Dendritic cell treated with granulocyte-macrophage colony-stimulating factor and Interleukin-4, amounts not matched to agents 40 ng/mL and 50 ng/mL, for 4 days (primary cell): ENCODE results near the gene IFIT1.
"Not testable (repeated sequence)": the region's sequence is repeated elsewhere in the genome, so short reads cannot be mapped to it uniquely, and the experiment has no call there.

Experiments
- H3K27ac Mint-ChIP-seq: one replicate; pipeline ENCODE4 v1.8.0; 2022; ENCODE audit warnings: mild to moderate bottlenecking, mixed read lengths
- H3K27me3 Mint-ChIP-seq: one replicate; pipeline ENCODE4 v1.8.0; 2022; ENCODE audit warnings: mild to moderate bottlenecking, mixed read lengths
- H3K36me3 Mint-ChIP-seq: one replicate; pipeline ENCODE4 v1.8.0; 2022; ENCODE audit warnings: low read depth, mixed read lengths
- H3K4me1 Mint-ChIP-seq: one replicate; pipeline ENCODE4 v1.8.0; 2022; ENCODE audit warnings: low read depth, mixed read lengths
- H3K4me3 Mint-ChIP-seq: one replicate; pipeline ENCODE4 v1.8.0; 2022; ENCODE audit warnings: mild to moderate bottlenecking, moderate library complexity, mixed read lengths
- H3K9me3 Mint-ChIP-seq: one replicate; pipeline ENCODE4 v1.8.0; 2022; ENCODE audit warnings: mixed read lengths
- intact Hi-C: fragments of 100-400 bp; cut with micrococcal nuclease; formaldehyde crosslinking; loops from one replicate; pipeline ENCODE4 v1.15.0; 2022

Gene IFIT1

DNA sequence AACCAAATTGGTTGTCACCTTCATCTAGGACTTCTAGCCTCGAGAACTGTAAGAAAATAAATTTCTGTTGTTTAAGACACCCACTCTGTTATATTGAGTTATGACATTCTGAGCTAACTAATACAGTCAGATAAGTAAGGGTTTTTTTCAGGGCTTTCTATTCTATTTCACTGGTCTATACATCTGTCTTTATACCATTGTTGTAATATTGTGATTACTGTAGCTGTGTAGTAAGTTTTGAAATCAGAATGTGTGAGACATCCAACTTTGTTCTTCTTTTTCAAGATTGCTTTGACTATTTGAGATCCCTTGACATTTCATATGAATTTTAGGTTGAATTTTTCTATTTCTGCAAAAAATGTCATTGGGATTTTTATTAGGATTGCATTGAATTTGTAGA is 7.5 kb downstream of the IFIT1 start:
- Mint-ChIP-seq H3K4me1 (peaks cover 12% of the 10 kb centered on the region), H3K36me3 (no peaks in the 10 kb centered on the region), H3K9me3 (no peaks in the 10 kb centered on the region), H3K4me3 (no peak overlapping the region), H3K27ac (no peak overlapping the region), H3K27me3 (no peaks in the 10 kb centered on the region)
- intact Hi-C loops = no loop called here

DNA sequence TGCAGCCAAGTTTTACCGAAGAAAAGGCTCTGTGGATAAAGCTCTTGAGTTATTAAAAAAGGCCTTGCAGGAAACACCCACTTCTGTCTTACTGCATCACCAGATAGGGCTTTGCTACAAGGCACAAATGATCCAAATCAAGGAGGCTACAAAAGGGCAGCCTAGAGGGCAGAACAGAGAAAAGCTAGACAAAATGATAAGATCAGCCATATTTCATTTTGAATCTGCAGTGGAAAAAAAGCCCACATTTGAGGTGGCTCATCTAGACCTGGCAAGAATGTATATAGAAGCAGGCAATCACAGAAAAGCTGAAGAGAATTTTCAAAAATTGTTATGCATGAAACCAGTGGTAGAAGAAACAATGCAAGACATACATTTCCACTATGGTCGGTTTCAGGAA is 10.6 kb downstream of the IFIT1 start:
- intact Hi-C loops = no loop called here
- no peaks in the 10 kb centered on the region for H3K9me3 Mint-ChIP-seq
- no peaks in the 10 kb centered on the region for H3K36me3 Mint-ChIP-seq
- H3K4me3 Mint-ChIP-seq = no peak overlapping the region
- H3K4me1 Mint-ChIP-seq = peaks cover 4% of the 10 kb centered on the region
- H3K27ac Mint-ChIP-seq = no peak overlapping the region
- H3K27me3 Mint-ChIP-seq = no peaks in the 10 kb centered on the region

DNA sequence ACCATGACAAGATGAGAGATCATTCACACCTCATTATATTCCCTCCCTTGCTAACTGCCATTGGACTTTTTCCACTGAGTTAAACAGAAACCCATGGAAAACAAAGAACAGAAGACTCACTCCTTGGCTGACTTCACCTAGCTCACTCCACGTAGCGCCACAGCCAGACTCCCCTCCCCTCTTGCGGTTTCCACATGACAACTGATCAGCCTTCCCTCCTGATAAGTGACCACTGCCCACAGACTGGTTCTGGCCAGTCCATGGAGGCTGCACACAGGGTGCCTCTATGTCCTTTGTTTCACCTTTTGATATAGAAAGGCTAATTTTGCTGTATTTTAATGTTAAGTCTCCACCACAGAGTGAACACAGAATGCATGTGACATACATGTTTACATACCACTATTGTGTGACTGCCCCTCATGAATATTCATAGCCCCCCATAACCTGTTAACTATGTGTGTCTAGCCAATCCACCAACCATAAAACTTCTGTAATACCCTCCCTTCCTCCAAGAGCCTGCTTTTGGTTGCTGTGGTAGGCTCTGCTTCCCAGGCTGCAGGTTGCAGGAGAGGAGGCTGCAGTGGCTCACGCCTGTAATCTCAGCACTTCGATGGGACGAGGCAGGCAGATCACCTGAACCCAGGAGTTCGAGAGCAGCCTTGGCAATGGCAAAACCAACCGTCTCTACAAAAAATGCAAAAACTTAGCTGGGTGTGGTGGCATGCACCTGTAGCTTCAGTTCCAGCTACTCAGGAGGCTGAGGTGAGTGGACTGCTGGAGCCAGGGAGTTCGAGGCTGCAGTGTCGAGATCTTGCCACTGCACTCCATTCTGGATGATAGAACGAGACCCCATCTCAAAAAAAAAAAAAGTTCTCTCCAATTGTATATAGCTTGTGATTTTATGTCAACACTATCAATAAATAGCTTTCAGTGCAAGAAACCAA is 12.0 kb downstream of the IFIT1 start:
- Mint-ChIP-seq H3K27me3 (no peaks in the 10 kb centered on the region), H3K4me3 (no peak overlapping the region), H3K27ac (no peak overlapping the region), H3K9me3 (no peaks in the 10 kb centered on the region), H3K4me1 (no peaks in the 10 kb centered on the region), H3K36me3 (no peaks in the 10 kb centered on the region)
- intact Hi-C loops = no loop called here

DNA sequence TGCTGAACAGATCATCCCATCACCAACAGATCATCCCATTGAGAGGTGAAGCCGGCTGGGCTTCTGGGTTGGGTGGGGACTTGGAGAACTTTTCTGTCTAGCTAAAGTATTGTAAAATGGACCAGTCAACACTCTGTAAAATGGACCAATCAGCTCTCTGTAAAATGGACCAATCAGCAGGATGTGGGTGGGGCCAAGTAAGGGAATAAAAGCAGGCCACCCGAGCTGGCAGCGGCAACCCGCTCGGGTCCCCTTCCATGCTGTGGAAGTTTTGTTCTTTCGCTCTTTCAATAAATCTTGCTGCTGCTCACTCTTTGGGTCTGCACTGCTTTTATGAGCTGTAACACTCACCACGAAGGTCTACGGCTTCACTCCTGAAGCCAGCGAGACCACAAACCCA is 13.8 kb downstream of the IFIT1 start:
- H3K27ac Mint-ChIP-seq, H3K36me3 Mint-ChIP-seq, H3K4me3 Mint-ChIP-seq, H3K9me3 Mint-ChIP-seq, H3K4me1 Mint-ChIP-seq, H3K27me3 Mint-ChIP-seq, intact Hi-C loops: not testable (repeated sequence)

DNA sequence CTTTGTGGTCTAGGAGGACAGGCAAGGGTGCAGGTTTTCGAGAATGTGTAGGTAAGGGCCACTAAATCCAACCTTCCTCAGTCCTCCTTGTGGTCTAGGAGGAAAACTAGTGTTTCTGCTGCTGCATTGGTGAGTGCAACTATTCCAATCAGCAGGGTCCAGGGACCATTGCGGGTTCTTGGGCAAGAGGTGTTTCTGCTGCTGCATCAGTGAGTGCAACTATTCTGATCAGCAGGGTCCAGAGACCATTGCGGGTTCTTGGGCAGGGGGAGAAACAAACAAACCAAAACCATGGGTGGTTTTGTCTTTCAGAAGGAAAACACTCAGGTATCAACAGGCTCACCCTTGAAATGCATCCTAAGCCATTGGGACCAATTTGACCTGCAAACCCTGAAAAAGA is 15.4 kb downstream of the IFIT1 start:
- H3K27ac Mint-ChIP-seq, H3K9me3 Mint-ChIP-seq, H3K27me3 Mint-ChIP-seq, H3K4me1 Mint-ChIP-seq, H3K36me3 Mint-ChIP-seq, intact Hi-C loops, H3K4me3 Mint-ChIP-seq: not testable (repeated sequence)

DNA sequence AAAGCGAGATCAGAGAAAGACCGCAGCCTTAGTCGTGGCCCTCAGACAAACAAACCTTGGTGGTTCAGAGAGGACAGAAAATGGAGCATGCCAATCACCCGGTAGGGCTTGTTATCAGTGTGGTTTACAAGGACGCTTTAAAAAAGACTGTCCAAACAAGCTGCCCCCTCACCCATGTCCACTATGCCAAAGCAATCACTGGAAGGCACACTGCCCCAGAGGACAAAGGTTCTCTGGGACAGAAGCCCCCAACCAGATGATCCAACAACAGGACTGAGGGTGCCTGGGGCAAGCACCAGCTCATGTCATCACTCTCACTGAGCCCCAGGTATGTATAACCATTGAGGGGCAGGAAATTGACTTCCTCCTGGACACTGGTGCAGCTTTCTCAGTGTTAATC is 16.9 kb downstream of the IFIT1 start:
- H3K27ac Mint-ChIP-seq, H3K9me3 Mint-ChIP-seq, intact Hi-C loops, H3K27me3 Mint-ChIP-seq, H3K4me3 Mint-ChIP-seq: not testable (repeated sequence)
- Mint-ChIP-seq H3K4me1 (peaks cover 12% of the 10 kb centered on the region), H3K36me3 (peaks cover 12% of the 10 kb centered on the region)

DNA sequence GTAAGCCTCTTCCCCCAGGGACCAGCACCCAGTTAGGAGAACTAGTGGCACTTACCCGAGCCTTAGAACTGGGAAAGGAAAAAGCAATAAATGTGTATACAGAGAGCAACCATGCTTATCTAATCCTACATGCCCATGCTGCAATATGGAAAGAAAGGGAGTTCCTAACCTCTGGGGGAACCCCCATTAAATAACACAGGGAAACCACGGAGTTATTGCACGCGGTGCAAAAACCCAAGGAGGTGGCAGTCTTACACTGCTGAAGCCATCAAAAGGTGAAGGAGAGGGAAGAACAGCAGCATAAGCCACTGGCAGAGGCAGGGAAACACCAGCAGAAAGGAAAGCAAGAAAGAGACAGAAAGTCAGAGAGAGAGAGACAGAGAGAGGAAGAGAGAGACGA is 18.1 kb downstream of the IFIT1 start:
- H3K9me3 Mint-ChIP-seq, H3K4me3 Mint-ChIP-seq, H3K27me3 Mint-ChIP-seq, intact Hi-C loops: not testable (repeated sequence)
- Mint-ChIP-seq H3K36me3 (peaks cover 25% of the 10 kb centered on the region), H3K4me1 (peaks cover 18% of the 10 kb centered on the region), H3K27ac (peak overlapping the region; percentile 4)

DNA sequence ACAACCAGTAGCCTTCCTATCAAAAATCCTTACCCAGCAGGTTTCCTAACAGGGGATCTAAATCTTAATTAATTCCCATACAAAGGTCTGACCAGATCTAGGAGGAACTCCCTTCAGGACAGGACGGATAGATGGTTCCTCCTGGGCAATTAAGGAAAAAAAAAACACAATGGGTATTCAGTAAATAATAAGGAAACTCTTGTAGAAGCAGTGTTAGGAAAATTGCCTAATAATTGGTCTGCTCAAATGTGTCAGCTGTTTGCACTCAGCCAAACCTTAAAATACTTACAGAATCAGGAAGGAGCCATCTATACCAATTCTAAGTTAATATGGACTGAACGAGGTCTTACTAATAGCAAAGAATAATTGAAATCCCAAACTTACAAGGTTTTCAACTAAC is 18.7 kb downstream of the IFIT1 start:
- H3K27me3 Mint-ChIP-seq, H3K4me3 Mint-ChIP-seq, H3K27ac Mint-ChIP-seq, H3K9me3 Mint-ChIP-seq, intact Hi-C loops: not testable (repeated sequence)
- peaks cover 31% of the 10 kb centered on the region for H3K36me3 Mint-ChIP-seq
- H3K4me1 Mint-ChIP-seq = peaks cover 24% of the 10 kb centered on the region

DNA sequence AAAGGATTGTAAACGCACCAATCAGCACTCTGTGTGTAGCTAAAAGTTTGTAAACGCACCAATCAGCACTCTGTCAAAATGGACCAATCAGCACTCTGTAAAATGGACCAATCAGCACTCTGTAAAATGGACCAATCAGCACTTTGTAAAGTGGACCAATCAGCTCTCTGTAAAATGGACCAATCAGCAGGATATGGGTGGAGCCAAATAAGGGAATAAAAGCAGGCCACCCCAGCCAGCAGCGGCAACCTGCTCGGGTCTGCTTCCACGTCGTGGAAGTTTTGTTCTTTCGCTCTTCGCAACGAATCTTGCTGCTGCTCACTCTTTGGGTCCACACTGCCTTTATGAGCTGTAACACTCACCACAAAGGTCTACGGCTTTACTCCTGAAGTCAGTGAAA is 19.9 kb downstream of the IFIT1 start:
- H3K27me3 Mint-ChIP-seq, H3K9me3 Mint-ChIP-seq, H3K4me3 Mint-ChIP-seq, intact Hi-C loops, H3K27ac Mint-ChIP-seq: not testable (repeated sequence)
- H3K36me3 Mint-ChIP-seq = peaks cover 36% of the 10 kb centered on the region
- peaks cover 31% of the 10 kb centered on the region for H3K4me1 Mint-ChIP-seq

DNA sequence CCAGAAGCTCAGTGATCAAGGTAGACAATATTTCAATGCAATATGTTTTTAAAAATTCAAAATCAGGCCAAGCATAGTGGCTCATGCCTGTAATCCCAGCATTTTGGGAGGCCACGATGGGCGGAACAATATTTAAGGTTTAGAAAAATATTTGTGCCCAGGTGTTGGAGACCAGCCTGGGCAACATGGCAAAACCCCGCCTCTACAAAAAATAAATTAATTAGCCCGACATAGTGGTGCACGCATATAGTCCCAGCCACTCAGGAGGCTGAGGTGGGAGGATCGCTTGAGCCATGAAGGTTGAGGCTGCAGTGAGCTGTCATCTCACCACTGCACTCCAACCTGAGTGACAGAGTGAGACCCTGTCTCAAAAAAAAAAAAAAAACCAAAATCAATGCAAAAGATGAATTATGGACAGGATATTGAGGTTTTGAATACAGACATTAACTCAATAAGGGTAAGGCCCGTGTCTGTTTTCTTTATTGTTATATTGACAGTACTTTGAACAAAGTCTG is 21.0 kb downstream of the IFIT1 start:
- intact Hi-C loops = no loop called here
- peaks cover 41% of the 10 kb centered on the region for H3K4me1 Mint-ChIP-seq
- H3K9me3 Mint-ChIP-seq = no peaks in the 10 kb centered on the region
- no peaks in the 10 kb centered on the region for H3K27me3 Mint-ChIP-seq
- H3K36me3 Mint-ChIP-seq = peaks cover 48% of the 10 kb centered on the region
- H3K4me3 Mint-ChIP-seq = peak overlapping the region; percentile 81
- peak overlapping the region; percentile 94 for H3K27ac Mint-ChIP-seq

DNA sequence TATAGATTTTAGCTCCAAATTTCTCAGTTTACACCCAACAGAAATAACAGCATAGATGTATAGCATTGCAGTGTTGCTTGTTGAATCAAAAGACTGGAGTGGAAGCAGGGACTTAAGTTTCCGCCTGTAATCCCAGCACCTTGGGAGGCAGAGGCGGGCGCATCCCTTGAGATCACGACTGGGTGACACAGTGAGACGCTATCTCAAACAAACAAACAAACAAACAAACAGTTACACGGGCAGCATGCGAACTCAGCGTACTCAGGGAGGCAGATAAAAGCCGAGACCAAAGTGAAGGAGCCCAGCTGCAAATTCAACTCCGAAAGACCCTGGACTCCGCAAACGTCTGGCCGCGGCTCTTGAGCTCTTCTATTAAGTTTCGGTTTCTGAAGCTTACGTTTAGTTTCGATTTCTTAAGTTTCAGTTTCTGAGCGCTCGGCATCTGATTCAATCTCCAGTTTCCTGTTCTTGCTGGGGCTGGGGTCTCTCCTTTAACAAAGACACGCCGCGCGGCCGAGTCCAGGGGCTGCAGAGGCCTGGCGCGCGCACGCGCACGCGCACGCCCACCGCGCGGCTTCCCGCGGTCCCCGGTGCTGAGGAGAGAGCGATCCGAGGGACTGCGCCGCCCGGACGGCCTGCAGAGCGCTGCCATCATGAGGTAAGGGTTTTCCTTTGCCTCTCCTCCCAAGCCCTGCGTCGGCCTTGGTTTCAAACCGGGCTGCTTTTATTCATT is 21.9 kb downstream of the IFIT1 start, which contains the start of gene IFIT5:
Gene IFIT5, plus strand, starts transcription at position 423 of the 733 bp plus-strand sequence. Its CDS starts 231 bp downstream, at position 654.
- no peaks in the 10 kb centered on the region for H3K27me3 Mint-ChIP-seq
- H3K27ac Mint-ChIP-seq = peak within 1 kb of the TSS; percentile 94
- no peaks in the 10 kb centered on the region for H3K9me3 Mint-ChIP-seq
- peaks cover 42% of the 10 kb centered on the region for H3K4me1 Mint-ChIP-seq
- H3K36me3 Mint-ChIP-seq = peaks cover 49% of the 10 kb centered on the region
- H3K4me3 Mint-ChIP-seq = peak within 1 kb of the TSS; percentile 81
- intact Hi-C loops = no loop called here

DNA sequence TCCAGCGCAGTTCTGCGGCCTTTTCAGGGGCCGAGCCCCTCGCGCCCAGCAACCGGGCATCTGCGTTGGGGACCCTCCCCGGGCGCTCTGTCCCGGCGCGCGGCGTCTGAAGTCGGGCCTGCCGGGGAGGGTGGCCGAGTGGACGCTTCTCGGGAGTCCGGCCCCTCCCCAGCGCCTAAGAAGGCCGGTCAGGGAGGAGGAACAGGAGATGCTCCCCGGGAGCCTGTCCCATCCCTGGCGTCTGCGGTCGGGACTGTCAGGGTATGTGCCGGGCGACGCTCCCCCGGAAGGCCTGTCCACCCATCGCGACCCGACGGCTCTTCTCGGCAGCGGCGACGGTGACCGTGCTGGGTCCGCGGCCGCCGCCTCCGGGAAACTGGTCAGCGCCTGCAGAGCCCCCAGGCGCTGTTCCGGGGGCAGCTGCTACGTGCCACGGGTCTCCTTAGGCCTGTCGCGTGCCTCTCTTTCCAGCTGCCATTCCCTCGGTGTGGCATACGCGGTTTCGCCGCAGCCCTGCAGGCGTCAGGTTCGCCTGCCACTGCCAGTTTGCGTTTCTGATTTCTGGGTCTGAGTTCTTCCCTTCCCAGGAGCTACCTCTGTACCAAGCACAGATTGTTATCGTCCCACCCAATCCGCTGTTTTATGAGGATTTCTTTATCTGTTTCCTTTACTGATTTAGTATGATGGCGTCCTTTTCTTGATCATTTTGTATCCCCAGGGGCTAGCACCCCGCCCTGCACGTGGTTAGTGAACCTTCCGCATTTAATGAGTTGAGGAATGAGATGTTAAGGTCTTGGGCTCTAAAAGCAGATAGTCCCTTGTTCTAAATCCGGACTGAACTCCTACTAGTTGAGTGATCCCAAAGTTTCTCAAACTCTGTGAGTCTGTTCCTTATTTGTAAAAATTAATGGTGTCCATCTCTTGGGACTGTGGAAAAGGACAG is 22.7 kb downstream of the IFIT1 start:
- Mint-ChIP-seq H3K9me3 (no peaks in the 10 kb centered on the region), H3K4me3 (peak overlapping the region; percentile 81), H3K4me1 (peaks cover 42% of the 10 kb centered on the region), H3K27ac (peak overlapping the region; percentile 94), H3K36me3 (peaks cover 50% of the 10 kb centered on the region), H3K27me3 (no peaks in the 10 kb centered on the region)
- intact Hi-C loops = no loop called here

DNA sequence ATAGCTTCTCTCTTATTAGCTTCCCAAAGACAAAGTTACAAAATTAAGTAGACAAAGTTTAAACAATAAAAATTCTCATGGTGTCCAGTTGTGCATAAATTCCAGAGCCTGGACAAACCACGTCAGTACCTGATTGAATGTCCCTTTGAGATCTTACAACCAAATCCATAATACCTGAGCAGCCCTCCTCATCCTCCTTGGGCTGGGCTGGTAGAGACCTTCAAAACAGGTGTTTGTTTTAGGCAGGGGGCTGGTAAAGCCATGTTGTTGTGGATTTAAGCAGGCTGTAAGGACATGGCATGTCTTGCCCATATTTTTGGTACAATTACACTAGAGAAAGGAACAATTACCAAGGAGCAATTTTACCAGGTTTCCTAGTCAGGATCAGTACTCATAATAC is 24.0 kb downstream of the IFIT1 start:
- Mint-ChIP-seq H3K9me3 (no peaks in the 10 kb centered on the region), H3K4me1 (peaks cover 35% of the 10 kb centered on the region), H3K27ac (peak overlapping the region; percentile 94), H3K27me3 (no peaks in the 10 kb centered on the region), H3K36me3 (peaks cover 55% of the 10 kb centered on the region), H3K4me3 (peak overlapping the region; percentile 5)
- intact Hi-C loops = no loop called here
